Nephron (organoid): ENCODE measurements around the gene DLAT.

Experiments
- H3K27ac Mint-ChIP-seq, 3 experiments: 2 replicates each; pipeline ENCODE4 v1.8.0; 2020; ENCODE audit warnings: mixed read lengths in 3 of 3, mild to moderate bottlenecking in 2 of 3, moderate library complexity in 1 of 3
- H3K27me3 Mint-ChIP-seq: 2 replicates; pipeline ENCODE4 v1.8.0; 2021; ENCODE audit warnings: low read depth, mild to moderate bottlenecking, moderate library complexity, mixed read lengths
- H3K36me3 Mint-ChIP-seq: 2 replicates; pipeline ENCODE4 v1.8.0; 2020; ENCODE audit warnings: low read depth, mixed read lengths
- H3K4me1 Mint-ChIP-seq: 2 replicates; pipeline ENCODE4 v1.8.0; 2020; ENCODE audit warnings: mixed read lengths
- H3K4me3 Mint-ChIP-seq, 3 experiments: 2 replicates each; pipeline ENCODE4 v1.8.0; 2020; ENCODE audit warnings: mild to moderate bottlenecking in 3 of 3, mixed read lengths in 3 of 3, moderate library complexity in 2 of 3
- H3K9me3 Mint-ChIP-seq: 2 replicates; pipeline ENCODE4 v1.8.0; 2020; ENCODE audit warnings: mixed read lengths
- CTCF ChIP-seq, 3 experiments: fragments of 200-600 bp; sonication (generic); IDR thresholded peaks; one replicate each; pipeline ENCODE4 v1.5.0; 2021; ENCODE audit warnings: antibody characterized with exemption in 3 of 3; ENCODE audit not compliant: unreplicated experiment in 3 of 3

DLAT gene

DNA sequence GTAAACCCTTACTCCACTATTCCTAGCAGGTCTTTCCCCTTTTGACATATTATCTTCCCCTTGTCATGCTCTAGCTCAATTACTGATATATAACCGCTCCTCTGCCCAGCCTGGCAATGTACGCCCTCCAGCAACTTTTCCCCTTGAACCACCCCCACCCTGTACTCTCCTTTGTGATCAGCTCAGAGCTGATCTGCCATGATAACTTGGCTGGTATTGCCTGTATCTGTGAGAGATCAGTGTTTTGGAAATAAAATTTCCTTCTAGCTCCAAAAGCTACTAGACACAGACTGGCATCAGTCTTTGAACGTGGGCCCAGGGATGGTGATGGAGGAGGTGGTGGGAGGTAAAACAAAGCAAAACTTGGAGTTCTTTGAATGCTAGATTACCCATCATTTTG is 45.1 kb upstream of the DLAT start:
- Mint-ChIP-seq H3K4me3 (peak overlapping the region in 1 of 3 experiments; percentile 37), H3K27ac (peak overlapping the region in 1 of 3 experiments; percentile 14), H3K36me3 (peaks cover 5% of the 10 kb centered on the region), H3K27me3 (peaks cover 3% of the 10 kb centered on the region), H3K4me1 (peaks cover 53% of the 10 kb centered on the region), H3K9me3 (no peaks in the 10 kb centered on the region)
- TF ChIP-seq CTCF (IDR thresholded peaks at IDR 0.05; ENCODE audit: unreplicated experiment in 3 of 3) = no peak

DNA sequence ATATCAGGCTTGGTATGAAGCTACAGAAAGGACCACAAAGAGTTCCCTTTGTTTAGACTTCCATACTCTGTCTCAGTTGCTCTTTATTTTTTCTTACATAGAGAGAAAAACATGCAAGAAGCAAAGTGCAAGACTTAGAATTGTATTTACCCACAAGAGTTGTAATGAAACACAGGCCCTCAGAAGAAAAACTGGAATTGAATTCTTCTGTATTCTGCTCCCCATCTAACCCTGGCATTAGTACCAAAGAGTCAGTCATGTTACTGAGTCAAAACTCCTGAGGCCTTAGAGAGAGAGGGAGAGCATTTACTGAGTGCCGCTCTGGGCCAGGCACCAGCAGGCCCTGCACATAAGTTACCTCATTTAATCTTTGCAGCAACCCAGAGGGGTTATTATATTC is 43.9 kb upstream of the DLAT start:
- Mint-ChIP-seq H3K27me3 (peaks cover under 1% of the 10 kb centered on the region), H3K27ac (peak overlapping the region in 1 of 3 experiments; percentile 81), H3K4me3 (no peak overlapping the region), H3K4me1 (peaks cover 41% of the 10 kb centered on the region), H3K36me3 (peaks cover 18% of the 10 kb centered on the region), H3K9me3 (no peaks in the 10 kb centered on the region)
- TF ChIP-seq CTCF (IDR thresholded peaks at IDR 0.05; ENCODE audit: unreplicated experiment in 3 of 3) = no peak

DNA sequence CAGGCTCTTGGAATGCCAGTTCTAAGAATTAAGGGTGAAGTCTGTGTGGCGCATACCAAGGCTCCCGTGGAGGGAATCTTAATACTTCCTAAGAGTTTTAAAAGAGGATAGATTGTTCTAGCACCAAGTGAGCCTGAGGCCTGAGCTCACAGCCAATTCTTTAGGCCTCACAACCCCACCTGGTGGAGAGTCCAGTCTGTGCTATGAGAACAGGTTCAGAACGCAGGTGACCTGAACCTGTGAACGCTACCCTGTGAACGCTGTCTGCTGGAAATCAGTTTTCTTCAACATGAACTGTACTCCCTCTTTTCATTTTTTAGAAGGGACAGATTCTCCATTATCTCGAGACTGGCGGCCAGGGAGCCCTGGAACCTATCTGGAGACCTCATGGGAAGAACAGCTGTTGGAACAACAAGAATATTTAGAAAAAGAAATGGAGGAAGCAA is 43.2 kb upstream of the DLAT start:
- Mint-ChIP-seq H3K27me3 (no peaks in the 10 kb centered on the region), H3K27ac (peak overlapping the region; percentile 81 to 97 (median 92)), H3K4me3 (peak overlapping the region; percentile 74 to 77 (median 75)), H3K4me1 (peaks cover 38% of the 10 kb centered on the region), H3K9me3 (no peaks in the 10 kb centered on the region), H3K36me3 (peaks cover 23% of the 10 kb centered on the region)
- TF ChIP-seq CTCF (IDR thresholded peaks at IDR 0.05; ENCODE audit: unreplicated experiment in 3 of 3) = peak; percentile 67 to 77 (median 73)

GRCh38 chr11:111982541-111983186 is 42.5 kb upstream of the DLAT start:
- no peaks in the 10 kb centered on the region for H3K27me3 Mint-ChIP-seq
- H3K36me3 Mint-ChIP-seq = peaks cover 23% of the 10 kb centered on the region
- H3K4me1 Mint-ChIP-seq = peaks cover 36% of the 10 kb centered on the region
- TF ChIP-seq CTCF (IDR thresholded peaks at IDR 0.05; ENCODE audit: unreplicated experiment in 3 of 3) = no peak
- no peaks in the 10 kb centered on the region for H3K9me3 Mint-ChIP-seq
- peak overlapping the region; percentile 81 to 97 (median 92) for H3K27ac Mint-ChIP-seq
- H3K4me3 Mint-ChIP-seq = peak overlapping the region; percentile 75 to 77 (median 76)

- no peaks in the 10 kb centered on the region for H3K9me3 Mint-ChIP-seq
- H3K27me3 Mint-ChIP-seq = no peaks in the 10 kb centered on the region
- H3K4me3 Mint-ChIP-seq = peak overlapping the region; percentile 61 to 76 (median 75)
- peaks cover 27% of the 10 kb centered on the region for H3K36me3 Mint-ChIP-seq
- H3K4me1 Mint-ChIP-seq = peaks cover 29% of the 10 kb centered on the region
- peak overlapping the region; percentile 81 to 97 (median 92) for H3K27ac Mint-ChIP-seq
- peak in 1 of 3 experiments; percentile 6 for TF ChIP-seq CTCF (IDR thresholded peaks at IDR 0.05; ENCODE audit: unreplicated experiment in 3 of 3)
These were observed 41.8 kb upstream of the DLAT start for GRCh38 chr11:111983187-111983986.
